GM19239 (cell line): ENCODE data around the gene AKAP13.
A peak's percentile ranks its signal among the peaks of the same experiment; 100 is the strongest.
"Not testable (repeated sequence)": the region's sequence is repeated elsewhere in the genome, so short reads cannot be mapped to it uniquely, and the experiment has no call there.

Source experiments
- DNase-seq: peaks from one replicate; pipeline ENCODE4 v3.0.0; 2011; ENCODE audit warnings: low spot score; ENCODE audit not compliant: insufficient read length
- FAIRE-seq: peaks from 2 replicates; lab custom pipeline; 2011; peaks lifted over from hg19 to GRCh38; lab: Jason Lieb, UNC

Gene AKAP13

GRCh38 chr15:85348048-85348766 lies 32.2 kb upstream of the AKAP13 start:
- not testable (repeated sequence) for DNase-seq, FAIRE-seq

- not testable (repeated sequence) for DNase-seq, FAIRE-seq
Observed at GRCh38 chr15:85349062-85349461, 31.3 kb upstream of the AKAP13 start.

DNA sequence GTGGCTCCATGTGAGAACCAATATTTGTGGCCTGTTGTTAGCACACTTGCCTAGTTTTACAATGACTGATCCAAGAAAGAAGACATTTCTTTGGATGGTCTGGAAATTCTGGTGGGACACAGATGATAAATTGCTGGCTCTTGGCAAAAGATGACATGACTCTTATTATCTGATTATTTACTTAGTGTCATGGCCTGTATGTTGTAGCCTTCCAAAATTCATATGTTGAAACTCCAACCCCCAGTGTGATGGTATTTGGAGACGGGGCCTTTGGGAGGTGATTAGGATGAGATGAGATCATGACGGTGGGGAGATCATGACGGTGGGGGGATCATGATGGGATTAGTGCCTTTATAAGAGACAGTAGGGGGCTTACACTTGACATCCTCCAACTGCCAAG lies 30.0 kb upstream of the AKAP13 start:
- FAIRE-seq: no peak
- no peak for DNase-seq

GRCh38 chr15:85351501-85351900 lies 28.9 kb upstream of the AKAP13 start:
- FAIRE-seq, DNase-seq: not testable (repeated sequence)

DNA sequence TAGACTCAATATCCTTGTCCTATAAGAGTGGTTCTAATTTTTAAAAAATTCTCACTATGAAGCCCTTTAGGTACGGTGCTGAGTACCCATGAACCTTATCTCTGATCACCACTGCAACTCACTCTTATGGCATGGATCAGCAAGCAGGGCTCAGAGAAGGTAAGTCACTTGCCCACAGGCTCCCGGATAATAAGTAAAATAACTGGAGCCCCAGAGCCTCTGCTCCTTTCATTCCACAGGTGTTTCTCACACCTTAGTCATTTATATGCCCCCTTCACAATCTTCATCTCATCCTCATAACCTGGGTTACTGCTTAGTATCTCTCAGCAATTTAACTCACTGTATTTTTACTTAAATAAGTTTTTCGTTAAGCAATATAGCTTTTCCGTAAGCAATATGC lies 28.4 kb upstream of the AKAP13 start:
- DNase-seq: no peak
- FAIRE-seq: no peak

DNA sequence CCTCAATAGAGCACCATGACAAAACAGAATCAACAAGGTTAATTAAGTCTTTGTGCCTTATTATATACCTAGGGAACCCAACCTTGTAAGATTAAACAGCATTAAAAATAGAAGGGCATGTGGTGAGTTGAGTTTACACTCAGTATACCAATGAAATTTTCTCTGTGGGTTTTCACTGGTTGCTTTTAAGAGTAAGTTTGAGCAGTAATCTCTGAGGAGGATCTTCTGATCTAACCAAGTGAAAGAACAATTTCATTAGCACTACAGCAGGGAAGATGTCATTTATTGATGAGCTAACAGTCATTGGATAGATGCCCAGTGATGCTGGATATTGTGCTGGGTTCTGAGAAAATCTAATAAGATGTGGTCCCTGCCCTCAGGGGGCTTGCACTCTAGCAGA lies 26.9 kb upstream of the AKAP13 start:
- FAIRE-seq: no peak
- no peak for DNase-seq

DNA sequence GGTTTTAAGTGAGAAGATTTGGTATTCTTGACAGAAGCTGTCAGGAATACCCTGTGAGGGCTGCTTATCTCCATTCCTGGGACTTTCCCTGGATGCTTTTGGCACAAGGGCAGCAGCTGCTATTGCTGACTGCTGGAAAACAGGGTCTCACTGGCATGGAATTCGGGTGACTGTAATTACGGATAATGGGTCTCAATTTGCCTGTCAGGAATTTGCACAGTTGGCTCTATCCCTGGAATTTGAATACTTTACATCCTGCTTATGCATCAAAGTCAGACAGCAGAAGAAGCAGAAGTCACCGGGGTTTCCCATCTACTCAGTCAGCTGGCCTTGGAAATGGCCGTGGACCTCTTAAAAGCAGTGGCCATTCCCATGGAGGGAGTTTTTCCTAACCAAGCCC lies 25.9 kb upstream of the AKAP13 start:
- FAIRE-seq (no peak), DNase-seq (no peak)

- DNase-seq: no peak
- no peak for FAIRE-seq
Observed at GRCh38 chr15:85354948-85355347, 25.5 kb upstream of the AKAP13 start.

DNA sequence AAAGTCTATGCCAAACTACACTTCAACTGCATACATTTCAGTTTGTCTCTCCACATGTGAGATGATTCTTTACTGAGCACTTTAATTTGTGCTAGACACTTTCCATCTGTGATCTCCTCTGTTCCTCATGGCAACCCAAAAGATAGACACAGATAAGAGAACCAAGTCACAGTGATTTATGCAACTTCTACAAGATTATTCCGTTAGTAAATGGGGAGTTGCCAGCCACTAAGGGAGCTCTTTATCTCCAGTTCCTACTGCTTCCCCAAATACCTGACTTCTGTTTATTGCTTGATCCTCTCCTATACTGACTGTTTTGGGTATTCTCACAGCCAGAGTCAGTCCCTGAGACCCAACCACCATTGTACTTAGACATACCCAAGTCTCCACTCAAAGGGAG lies 24.1 kb upstream of the AKAP13 start:
- FAIRE-seq (no peak), DNase-seq (no peak)

DNA sequence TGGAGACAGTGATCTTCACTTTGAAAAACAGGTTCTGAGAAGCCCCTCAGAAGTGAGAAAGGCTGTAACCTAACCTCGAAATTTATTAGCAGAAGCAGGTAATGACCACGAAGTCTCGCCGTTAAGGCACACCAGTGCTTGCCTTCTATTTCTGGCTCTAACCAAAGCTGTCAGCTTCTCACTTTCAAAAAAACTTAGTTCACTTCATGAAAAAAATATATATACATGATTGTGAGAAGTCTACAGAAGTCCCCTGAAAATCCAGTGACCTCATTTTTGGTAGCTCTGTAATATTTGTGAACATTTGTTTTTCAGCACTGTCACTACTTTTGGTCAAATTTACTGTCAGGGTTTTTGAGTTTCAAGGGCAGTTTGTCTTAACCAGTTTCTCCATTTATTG lies 19.1 kb upstream of the AKAP13 start:
- DNase-seq: peak; percentile 33
- FAIRE-seq: peak; percentile 75

DNA sequence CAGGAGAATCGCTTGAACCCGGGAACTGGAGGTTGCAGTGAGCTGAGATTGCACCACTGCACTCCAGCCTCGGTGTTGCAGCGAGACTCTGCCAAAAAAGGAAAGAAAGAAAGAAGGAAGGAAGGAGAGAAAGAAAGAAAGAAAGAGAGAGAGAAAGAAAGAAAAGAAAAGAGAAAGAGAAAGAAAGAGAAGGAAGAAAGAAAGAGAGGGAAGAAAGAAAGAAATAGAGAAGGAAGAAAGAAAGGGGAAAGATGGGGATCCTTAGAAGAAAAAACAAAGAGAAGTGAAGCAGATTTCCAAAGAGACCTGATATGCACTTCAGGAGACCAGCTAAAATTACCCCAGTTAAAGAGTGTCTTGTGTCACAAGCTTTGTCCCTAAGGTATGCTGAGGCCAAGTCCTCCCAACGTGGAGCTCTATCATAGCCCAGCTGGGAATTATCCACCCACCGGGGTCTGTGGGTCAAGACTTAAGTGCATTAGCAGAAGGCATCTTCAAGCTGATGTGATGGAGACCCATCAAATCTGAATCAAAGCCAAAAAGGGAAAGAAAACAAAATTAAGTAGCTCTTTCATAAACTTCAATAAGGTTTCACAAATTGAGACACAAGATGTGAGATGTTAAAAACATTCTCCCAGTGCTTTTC lies 17.8 kb upstream of the AKAP13 start:
- FAIRE-seq (peak; percentile 42), DNase-seq (no peak)

- no peak for FAIRE-seq
- DNase-seq: no peak
Observed at GRCh38 chr15:85365980-85366379, 14.4 kb upstream of the AKAP13 start.

DNA sequence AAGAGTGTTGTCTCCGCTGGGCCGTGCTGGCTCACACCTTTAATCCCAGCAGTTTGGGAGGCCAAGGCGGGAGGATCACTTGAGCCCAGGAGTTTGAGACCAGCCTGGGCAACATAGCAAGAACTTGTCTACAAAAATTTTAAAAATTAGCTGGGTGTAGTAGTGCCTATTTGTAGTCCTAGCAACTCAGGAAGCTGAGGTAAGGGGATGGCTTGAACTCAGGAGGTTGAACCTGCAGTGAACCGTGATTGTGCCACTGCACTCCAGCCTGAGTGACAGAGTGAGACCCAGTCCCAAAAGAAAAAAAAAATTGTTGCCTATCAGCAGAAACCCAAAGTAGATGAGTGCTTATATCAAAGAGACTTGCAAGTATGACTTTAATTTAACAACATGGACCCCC lies 12.7 kb upstream of the AKAP13 start:
- DNase-seq (no peak), FAIRE-seq (no peak)

GRCh38 chr15:85374831-85375230 lies 5.6 kb upstream of the AKAP13 start:
- no peak for DNase-seq
- no peak for FAIRE-seq

GRCh38 chr15:85377269-85377668 lies 3.1 kb upstream of the AKAP13 start:
- no peak for FAIRE-seq
- DNase-seq: no peak

GRCh38 chr15:85377986-85378385 lies 2.4 kb upstream of the AKAP13 start:
- FAIRE-seq (no peak), DNase-seq (no peak)

GRCh38 chr15:85379403-85380131 lies 836 bp upstream of the AKAP13 start:
- DNase-seq: no peak
- FAIRE-seq: no peak

DNA sequence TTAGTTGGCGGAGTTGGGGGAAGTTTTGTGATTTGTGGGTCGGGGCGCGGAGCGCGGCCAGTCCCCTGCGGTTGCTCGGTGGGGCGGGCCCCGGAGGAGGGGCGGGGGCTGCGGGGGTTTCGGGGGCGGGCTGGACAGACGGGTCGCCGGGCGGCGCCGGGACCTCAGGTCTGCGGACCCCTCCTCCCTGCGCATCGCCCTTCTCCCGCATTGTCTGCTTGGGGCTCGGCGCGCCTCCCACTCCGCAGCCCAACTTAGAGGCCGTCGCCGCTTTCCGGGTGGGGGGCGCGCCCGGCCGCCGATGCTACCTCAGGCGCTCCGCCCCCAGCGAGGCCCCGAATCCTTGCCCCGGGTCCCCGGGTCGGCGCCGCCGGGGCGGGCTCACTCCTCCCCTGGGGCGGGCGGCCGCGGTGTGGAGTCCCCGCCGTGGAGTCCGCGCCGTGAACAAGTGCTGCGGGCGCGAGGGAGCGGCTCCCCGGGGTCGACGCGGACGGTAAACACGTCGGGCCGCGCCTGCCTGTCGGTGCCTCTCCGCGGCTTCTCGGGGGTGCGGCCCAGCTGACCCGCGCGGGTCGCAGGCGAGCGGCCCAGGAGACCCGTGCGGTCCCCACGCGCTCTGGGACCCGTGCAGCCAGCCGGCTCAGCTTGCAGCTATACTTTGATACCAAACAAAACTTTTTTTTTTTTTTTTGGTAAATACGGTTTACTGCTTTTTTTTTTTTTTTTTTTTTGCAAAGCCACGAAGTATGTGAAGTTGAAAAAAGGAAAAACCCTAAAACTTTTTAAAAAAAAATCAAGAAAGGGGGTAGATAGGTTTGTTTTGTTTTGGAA lies 624 bp downstream of the AKAP13 start:
- no peak for DNase-seq
- FAIRE-seq: no peak

DNA sequence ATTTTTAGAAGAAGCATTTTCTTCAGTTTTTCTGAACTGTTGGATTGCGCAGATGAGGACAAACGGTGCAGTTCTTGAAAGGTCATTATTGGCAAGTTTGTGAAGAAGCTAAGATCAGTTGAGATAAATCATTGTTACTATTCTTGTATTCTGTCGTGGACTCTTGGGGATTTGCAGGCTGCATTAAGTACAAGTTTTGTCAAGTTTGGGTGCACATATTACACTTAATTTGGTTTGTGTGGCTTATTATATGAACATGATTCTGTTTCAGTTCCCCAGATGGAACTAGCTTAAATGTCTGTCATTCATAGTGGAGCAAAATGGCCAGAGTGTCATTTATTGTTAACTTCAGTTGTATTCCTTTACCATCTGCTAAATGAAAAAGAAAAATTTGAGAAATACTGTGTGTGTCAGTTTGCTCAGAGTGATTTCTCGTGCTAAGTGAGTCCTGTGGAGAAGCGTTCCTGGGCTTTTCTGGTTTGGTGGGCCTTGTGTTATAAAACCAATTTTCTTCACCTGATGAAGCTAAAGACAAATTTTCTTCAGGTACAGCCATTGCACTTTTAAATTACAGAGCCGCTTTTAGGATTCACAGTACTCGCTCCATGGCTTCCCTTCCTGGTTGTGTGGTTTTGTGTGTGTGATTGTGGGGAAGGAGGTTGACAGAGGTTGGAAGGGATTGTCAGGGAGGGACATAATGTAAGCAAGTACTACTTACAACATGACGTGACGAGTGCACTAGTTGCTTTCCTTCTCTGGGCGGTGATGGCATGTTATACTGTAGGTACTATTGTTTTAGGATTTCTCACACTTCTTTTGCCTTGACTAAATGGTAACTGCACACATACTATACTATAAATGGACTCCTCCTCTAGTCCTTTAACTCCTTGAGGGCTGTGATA lies 1.7 kb downstream of the AKAP13 start:
- FAIRE-seq (peak; percentile 4), DNase-seq (no peak)
